Breast epithelium (tissue), 4 donors: ENCODE data around the gene NDUFS6. TPM values are rescaled to one million over a fixed set of nuclear protein-coding genes. Genes with fewer than 3 reads are reported as not detected.

Experiments used
- DNase-seq, 2 donors: peaks; one replicate each; pipeline ENCODE4 v3.0.0-alpha.2; 2019; ENCODE audit warnings: low spot score in 2 of 2
- H3K27ac ChIP-seq, 2 donors: fragments of 200-600 bp; sonication (generic) in 1 of 2; one replicate each; pipeline ENCODE4 v1.5.1; 2016 to 2019; ENCODE audit warnings: mild to moderate bottlenecking in 1 of 2
- H3K27me3 ChIP-seq, 2 donors: fragments of 200-600 bp; sonication (generic) in 1 of 2; one replicate each; pipeline versions ENCODE4 v1.5.1 to v1.6.0; 2017 to 2019; ENCODE audit warnings: control low read depth in 1 of 2, mild to moderate bottlenecking in 1 of 2
- H3K36me3 ChIP-seq: fragments of 200-600 bp; one replicate; pipeline ENCODE4 v1.5.1; 2019
- H3K4me1 ChIP-seq, 2 donors: fragments of 200-600 bp; sonication (generic); one replicate each; pipeline ENCODE4 v1.5.1; 2016 to 2019; ENCODE audit warnings: control low read depth in 1 of 2
- H3K4me3 ChIP-seq, 3 donors: fragments of 200-600 bp; sonication (generic); 1 replicate in 2 of 3; 2 replicates in 1 of 3; pipeline ENCODE4 v1.5.1; 2016 to 2019; ENCODE audit warnings: mild to moderate bottlenecking in 3 of 3, moderate library complexity in 2 of 3
- H3K9me3 ChIP-seq, 2 donors: fragments of 200-600 bp; sonication (generic) in 1 of 2; one replicate each; pipeline ENCODE4 v1.5.1; 2016 to 2019; ENCODE audit warnings: control low read depth in 1 of 2
- CTCF ChIP-seq, 3 donors: fragments of 450-650 bp; IDR thresholded peaks; one replicate each; pipeline ENCODE4 v1.5.1; 2016 to 2017; ENCODE audit warnings: antibody characterized with exemption in 3 of 3, mild to moderate bottlenecking in 3 of 3, moderate library complexity in 3 of 3
- POLR2A ChIP-seq: fragments of 450-650 bp; IDR thresholded peaks from one replicate; pipeline ENCODE4 v1.6.1; 2016; ENCODE audit warnings: antibody characterized with exemption, mild to moderate bottlenecking, moderate library complexity
- POLR2AphosphoS5 ChIP-seq, 3 donors: sonication (generic); formaldehyde crosslinking; IDR thresholded peaks; one replicate each; pipeline ENCODE4 v1.6.1; 2017; ENCODE audit warnings: antibody characterized with exemption in 3 of 3
- intact Hi-C: fragments of 100-400 bp; cut with DNase I; formaldehyde crosslinking; loops from one replicate; pipeline ENCODE4 v1.15.1; 2023; ENCODE audit warnings: low total_unique reads
- total RNA-seq, 3 donors: library from RNA; depleted of rRNA; stranded (reverse); fragments of >200 nt; gene quantifications; one replicate each; pipeline ENCODE4 v1.1.0, GENCODE V29; 2016

The NDUFS6 gene
- total RNA-seq, 3 donors from 2014 or later, result 37.9 to 68.8 (median 48.0) TPM

DNA sequence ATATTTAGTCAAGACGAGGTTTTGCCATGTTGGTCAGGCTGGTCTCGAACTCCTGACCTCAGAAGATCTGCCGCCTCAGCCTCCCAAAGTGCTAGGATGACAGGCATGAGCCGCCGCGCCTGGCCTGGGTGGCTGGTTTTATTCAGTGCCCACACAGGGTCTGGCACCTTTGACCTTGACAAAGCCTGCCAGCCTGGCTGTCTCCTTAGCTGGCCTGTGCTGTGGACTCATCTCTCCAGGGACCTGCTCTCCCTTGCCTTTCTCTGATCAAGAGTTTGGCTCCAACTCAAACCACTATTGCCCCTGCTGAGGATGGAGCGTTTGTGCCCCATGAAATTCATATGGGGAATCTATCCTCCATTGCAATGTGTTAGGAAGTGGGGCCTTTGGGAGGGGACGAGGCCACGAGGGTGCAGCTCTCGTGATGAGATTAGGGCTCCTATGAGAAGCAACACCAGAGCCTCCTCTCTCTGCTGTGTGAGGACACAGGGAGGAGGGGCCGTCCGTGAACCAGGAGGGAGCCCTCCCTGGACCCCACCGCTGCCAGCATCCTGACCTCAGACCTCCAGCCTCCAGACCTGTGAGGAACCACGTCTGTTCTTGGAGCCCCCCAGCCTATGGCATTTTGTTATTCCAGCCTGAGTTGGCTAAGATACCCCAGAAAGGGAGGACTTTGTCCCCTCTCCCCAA, 46.5 kb upstream of the NDUFS6 start:
- intact Hi-C loops, result no loop called here

DNA sequence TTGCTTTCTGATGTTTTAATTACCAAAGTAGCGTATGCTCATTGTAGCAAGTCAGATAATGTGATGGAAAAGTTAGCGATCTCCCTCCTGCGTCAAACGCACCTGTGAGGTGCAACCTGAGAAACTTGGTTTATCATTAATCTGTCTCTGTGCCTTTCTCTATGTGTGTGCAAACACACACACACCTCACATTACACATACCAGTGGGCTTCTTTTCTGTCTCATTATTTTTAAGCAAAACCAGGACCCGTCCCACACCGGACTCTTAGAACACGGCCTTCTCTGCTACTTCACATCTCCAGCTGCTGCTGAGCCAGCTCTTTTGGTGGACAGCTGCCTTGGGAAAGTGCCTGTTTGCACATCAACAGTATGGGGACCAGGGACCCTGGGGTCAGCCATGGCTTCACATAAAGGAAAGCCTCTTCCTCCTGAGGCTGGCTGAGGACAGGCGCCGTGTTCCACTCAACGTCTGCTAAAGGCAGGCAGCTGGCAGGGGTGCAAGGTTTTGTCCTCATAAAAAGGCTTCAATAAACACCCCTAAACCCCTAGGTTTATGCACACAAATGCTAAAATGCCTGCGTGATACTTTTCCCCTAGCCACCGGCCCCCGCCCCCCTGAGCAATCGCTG, 45.8 kb upstream of the NDUFS6 start:
- intact Hi-C loops, result no loop called here
- H3K4me1 ChIP-seq, result no peaks in the 10 kb centered on the region
- no peak overlapping the region for H3K4me3 ChIP-seq
- H3K36me3 ChIP-seq, result no peaks in the 10 kb centered on the region
- peaks cover 0 to 20% of the 10 kb centered on the region in 2 donors for H3K27me3 ChIP-seq
- TF ChIP-seq POLR2AphosphoS5 (IDR thresholded peaks at IDR 0.05), result no peak
- TF ChIP-seq CTCF (IDR thresholded peaks at IDR 0.05), result no peak
- no peak for TF ChIP-seq POLR2A
- no peak overlapping the region for H3K27ac ChIP-seq
- DNase-seq, result peak in 1 of 2 donors; percentile 37
- peaks cover 0 to 9% of the 10 kb centered on the region in 2 donors for H3K9me3 ChIP-seq

More for the DNA sequence above, 46.5 kb upstream of the NDUFS6 start:
- Histone ChIP-seq H3K9me3 (peaks cover 0 to 9% of the 10 kb centered on the region in 2 donors), H3K27ac (no peak overlapping the region), H3K4me1 (no peaks in the 10 kb centered on the region), H3K27me3 (peaks cover 0 to 20% of the 10 kb centered on the region in 2 donors), H3K4me3 (no peak overlapping the region), H3K36me3 (no peaks in the 10 kb centered on the region)
- no peak for TF ChIP-seq POLR2A
- no peak for TF ChIP-seq POLR2AphosphoS5 (IDR thresholded peaks at IDR 0.05)
- TF ChIP-seq CTCF (IDR thresholded peaks at IDR 0.05), result no peak
- DNase-seq, result peak in 1 of 2 donors; percentile 28

GRCh38 chr5:1756481-1756880, 44.7 kb upstream of the NDUFS6 start:
- H3K9me3 ChIP-seq, result peaks cover 0 to 9% of the 10 kb centered on the region in 2 donors
- H3K4me1 ChIP-seq, result no peaks in the 10 kb centered on the region
- peaks cover 0 to 14% of the 10 kb centered on the region in 2 donors for H3K27me3 ChIP-seq
- intact Hi-C loops, result no loop called here
- H3K27ac ChIP-seq, result no peak overlapping the region
- no peak overlapping the region for H3K4me3 ChIP-seq
- TF ChIP-seq CTCF (IDR thresholded peaks at IDR 0.05) (no peak), POLR2A (no peak), POLR2AphosphoS5 (IDR thresholded peaks at IDR 0.05) (no peak)
- no peaks in the 10 kb centered on the region for H3K36me3 ChIP-seq
- no peak for DNase-seq

- peak in 1 of 2 donors; percentile 37 for DNase-seq
- Histone ChIP-seq H3K4me3 (no peak overlapping the region), H3K9me3 (peaks cover 0 to 9% of the 10 kb centered on the region in 2 donors), H3K4me1 (no peaks in the 10 kb centered on the region), H3K27ac (no peak overlapping the region), H3K36me3 (no peaks in the 10 kb centered on the region), H3K27me3 (peaks cover 0 to 4% of the 10 kb centered on the region in 2 donors)
- TF ChIP-seq POLR2AphosphoS5 (IDR thresholded peaks at IDR 0.05), result no peak
- intact Hi-C loops, result no loop called here
These were observed 43.7 kb upstream of the NDUFS6 start for GRCh38 chr5:1757511-1757910.

GRCh38 chr5:1758574-1758973, 42.6 kb upstream of the NDUFS6 start:
- Histone ChIP-seq H3K27me3 (no peaks in the 10 kb centered on the region), H3K4me3 (no peak overlapping the region), H3K4me1 (no peaks in the 10 kb centered on the region), H3K27ac (no peak overlapping the region), H3K9me3 (peaks cover 0 to 9% of the 10 kb centered on the region in 2 donors), H3K36me3 (no peaks in the 10 kb centered on the region)
- DNase-seq, result no peak
- intact Hi-C loops, result no loop called here
- TF ChIP-seq POLR2A (no peak), CTCF (IDR thresholded peaks at IDR 0.05) (no peak), POLR2AphosphoS5 (IDR thresholded peaks at IDR 0.05) (no peak)
